ENCODE measurements around the gene ZNF730. TPM values are rescaled to one million over a fixed set of nuclear protein-coding genes. Genes with fewer than 3 reads are reported as not detected.

Gene ZNF730
- total and polyA plus RNA-seq, 2 of the 4 experiments (the other 2 are of a cell fraction), result 0.43 to 3.2 TPM

GRCh38 chr19:23190341-23190740 lies 73.5 kb downstream of the ZNF730 start:
- Histone ChIP-seq H4K8ac (ENCODE audit: low read depth in 2 of 2, low read length in 2 of 2) (no peak overlapping the region), H3K79me1 (ENCODE audit: low read depth in 1 of 2, low read length in 2 of 2) (no peaks in the 10 kb centered on the region), H4K5ac (ENCODE audit: low read depth, low read length) (no peak overlapping the region), H3K4me3 (ENCODE audit: insufficient read depth, low read depth, low read length) (no peak overlapping the region), H2AFZ (replicated peaks; ENCODE audit: low read length, poor library complexity) (no peak overlapping the region), H3K27ac (ENCODE audit: insufficient read depth, low read length) (no peak overlapping the region), H3K14ac (replicated peaks; ENCODE audit: low read depth, low read length) (no peak overlapping the region), H3K56ac (ENCODE audit: extremely low read depth, insufficient read depth, low read length) (no peak overlapping the region), H3K4me1 (ENCODE audit: control insufficient read depth, insufficient read depth, low read length) (no peaks in the 10 kb centered on the region), H3K23ac (ENCODE audit: low read depth, low read length) (no peak overlapping the region), H3K9ac (ENCODE audit: low read depth, low read length) (no peak overlapping the region), H2BK120ac (ENCODE audit: low read depth, low read length) (no peak overlapping the region), H3K9me3 (ENCODE audit: control insufficient read depth, insufficient read depth, low read length) (peaks cover 12% of the 10 kb centered on the region), H3K9me1 (ENCODE audit: insufficient read depth, low read length) (no peaks in the 10 kb centered on the region), H2BK5ac (ENCODE audit: low read depth, low read length, poor library complexity, severe bottlenecking) (no peak overlapping the region), H4K91ac (ENCODE audit: insufficient read depth, low read depth, low read length) (no peak overlapping the region), H2BK20ac (ENCODE audit: low read depth, low read length) (no peak overlapping the region), H3K4me2 (ENCODE audit: low read depth, low read length) (no peak overlapping the region), H2BK15ac (ENCODE audit: low read depth, low read length) (no peak overlapping the region), H3K4ac (ENCODE audit: low read depth, low read length) (no peak overlapping the region), H4K20me1 (ENCODE audit: insufficient read depth, low read length) (no peaks in the 10 kb centered on the region), H3K36me3 (ENCODE audit: control insufficient read depth, insufficient read depth, low read length) (no peaks in the 10 kb centered on the region), H2AK5ac (ENCODE audit: low read depth, low read length) (no peak overlapping the region), H2AK9ac (replicated peaks; ENCODE audit: low read depth, low read length, poor library complexity) (no peak overlapping the region), H3K27me3 (ENCODE audit: control insufficient read depth, insufficient read depth, low read length) (no peaks in the 10 kb centered on the region), H3K18ac (ENCODE audit: low read depth, low read length) (no peak overlapping the region)
- CTCF ChIA-PET, result no interaction called here
- TF ChIP-seq NFE2L2 (IDR thresholded peaks at IDR 0.05; ENCODE audit: low read depth, low read length), result no peak
- no peak for TF ChIP-seq RFX5 (IDR thresholded peaks at IDR 0.05; ENCODE audit: low read depth, low read length)
- TF ChIP-seq RCOR1 (IDR thresholded peaks at IDR 0.05; ENCODE audit: insufficient replicate concordance, low read length), result no peak
- no peak for TF ChIP-seq CHD1 (IDR thresholded peaks at IDR 0.05; ENCODE audit: low read depth, low read length)
- TF ChIP-seq ELK1 (IDR thresholded peaks at IDR 0.05; ENCODE audit: borderline replicate concordance, low read depth, low read length), result no peak
- TF ChIP-seq RAD21 (IDR thresholded peaks at IDR 0.05; ENCODE audit: low read length), result no peak
- no peak for TF ChIP-seq USF2 (IDR thresholded peaks at IDR 0.05; ENCODE audit: low read depth, low read length)
- dilution Hi-C loops (cut with HindIII; ENCODE audit: low sequenced_read_pairs, unreplicated experiment) (no loop called here), intact Hi-C loops (cut with micrococcal nuclease) (no loop called here), in situ Hi-C loops (cut with MboI; ENCODE audit: low sequenced_read_pairs) (no loop called here)
- ATAC-seq (ENCODE audit: low read depth) (no peak), DNase-seq (no peak)
- POLR2A ChIA-PET (ENCODE audit: unreplicated experiment), result no interaction called here
- no TSS peak for BruUV-seq (replicated peaks)
- 14% methylated on average over 1 of the region's 9 CpGs; no CpG with 5 or more reads in 1 of the 2 experiments for WGBS, 2 experiments (ENCODE audit: extremely low coverage in 2 of 2, insufficient read length in 1 of 2)

Other genes starting within 250 kb of the ZNF730 start
- gene ZNF728, start 113.8 kb upstream of the ZNF730 start, total RNA-seq (2012; rRNA removed), result not detected in 2 replicates
- not detected in 2 replicates for gene ZNF728, start 113.8 kb upstream of the ZNF730 start, polyA plus RNA-seq (2012; rRNA removed)
- 18.3 and 20.1 TPM in 2 replicates for gene ZNF724, start 133.4 kb downstream of the ZNF730 start, total RNA-seq (2012; rRNA removed)
- 1.0 and 1.8 TPM in 2 replicates for gene ZNF724, start 133.4 kb downstream of the ZNF730 start, polyA plus RNA-seq (2012; rRNA removed)

All from IMR-90 (cell line).